ENCODE results near the gene DMAC1.

GRCh38 chr9:7756088-7756487 lies 43.5 kb downstream of the DMAC1 start:
- TF ChIP-seq, protein P1, sequence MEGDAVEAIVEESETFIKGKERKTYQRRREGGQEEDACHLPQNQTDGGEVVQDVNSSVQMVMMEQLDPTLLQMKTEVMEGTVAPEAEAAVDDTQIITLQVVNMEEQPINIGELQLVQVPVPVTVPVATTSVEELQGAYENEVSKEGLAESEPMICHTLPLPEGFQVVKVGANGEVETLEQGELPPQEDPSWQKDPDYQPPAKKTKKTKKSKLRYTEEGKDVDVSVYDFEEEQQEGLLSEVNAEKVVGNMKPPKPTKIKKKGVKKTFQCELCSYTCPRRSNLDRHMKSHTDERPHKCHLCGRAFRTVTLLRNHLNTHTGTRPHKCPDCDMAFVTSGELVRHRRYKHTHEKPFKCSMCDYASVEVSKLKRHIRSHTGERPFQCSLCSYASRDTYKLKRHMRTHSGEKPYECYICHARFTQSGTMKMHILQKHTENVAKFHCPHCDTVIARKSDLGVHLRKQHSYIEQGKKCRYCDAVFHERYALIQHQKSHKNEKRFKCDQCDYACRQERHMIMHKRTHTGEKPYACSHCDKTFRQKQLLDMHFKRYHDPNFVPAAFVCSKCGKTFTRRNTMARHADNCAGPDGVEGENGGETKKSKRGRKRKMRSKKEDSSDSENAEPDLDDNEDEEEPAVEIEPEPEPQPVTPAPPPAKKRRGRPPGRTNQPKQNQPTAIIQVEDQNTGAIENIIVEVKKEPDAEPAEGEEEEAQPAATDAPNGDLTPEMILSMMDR (conservative IDR thresholded peaks at IDR 0.05; ENCODE audit: low read depth, low read length): no peak
- TF ChIP-seq EZH2 (IDR thresholded peaks at IDR 0.05; ENCODE audit: borderline replicate concordance, low read depth, low read length, poor library complexity, severe bottlenecking): no peak

Data from A673 (cell line).